IMR-90 (cell line): Measurements from ENCODE around the gene ANTXR1. TPM values are rescaled to one million over a fixed set of nuclear protein-coding genes. Genes with fewer than 3 reads are reported as not detected.
A peak's percentile ranks its signal among the peaks of the same experiment; 100 is the strongest.

Source experiments
- ATAC-seq: fragments of 200-7000 bp; cut with Tn5 transposase; 2 replicates; pipeline ENCODE4 v1.9.1; 2020; ENCODE audit warnings: low read depth, mild to moderate bottlenecking, moderate library complexity
- BruUV-seq: library from RNA; stranded (reverse); fragments of 400-500 nt; replicated peaks from 2 replicates; lab custom pipeline; 2021; lab: Mats Ljungman, UMichigan
- CTCF ChIA-PET: fragments of 300-600 bp; formaldehyde crosslinking; extraction: SDS; loops from one replicate; lab custom pipeline; 2021; ENCODE audit warnings: antibody characterized with exemption; lab: Yijun Ruan, JAX
- POLR2A ChIA-PET: fragments of 300-600 bp; sonication (Branson Sonifier 250); formaldehyde crosslinking; loops from one replicate; lab custom pipeline; 2022; ENCODE audit warnings: antibody characterized with exemption; ENCODE audit not compliant: unreplicated experiment; lab: Charles Lee
- DNase-seq: peaks from one replicate; pipeline ENCODE4 v3.0.0; 2013
- H2AFZ ChIP-seq: replicated peaks from 2 replicates; pipeline ENCODE3; 2013; ENCODE audit warnings: low read length, mild to moderate bottlenecking; ENCODE audit not compliant: poor library complexity
- H2AK5ac ChIP-seq: 2 replicates; pipeline ENCODE4 v1.6.1; 2013; ENCODE audit warnings: low read depth, low read length, inconsistent platforms
- H2AK9ac ChIP-seq: replicated peaks from 2 replicates; pipeline ENCODE3; 2013; ENCODE audit warnings: mild to moderate bottlenecking, low read depth, low read length, moderate library complexity; ENCODE audit not compliant: poor library complexity
- H2BK120ac ChIP-seq: 2 replicates; pipeline ENCODE4 v1.6.1; 2013; ENCODE audit warnings: low read depth, low read length, inconsistent platforms
- H2BK15ac ChIP-seq: 3 replicates; pipeline ENCODE4 v1.6.1; 2013; ENCODE audit warnings: low read depth, low read length, inconsistent platforms
- H2BK20ac ChIP-seq: 2 replicates; pipeline ENCODE4 v1.6.1; 2013; ENCODE audit warnings: low read depth, mild to moderate bottlenecking, inconsistent platforms, low read length, moderate library complexity
- H2BK5ac ChIP-seq: 2 replicates; pipeline ENCODE4 v1.6.1; 2013; ENCODE audit warnings: mild to moderate bottlenecking, low read depth, low read length, inconsistent platforms; ENCODE audit not compliant: poor library complexity, severe bottlenecking
- H3K14ac ChIP-seq: replicated peaks from 2 replicates; pipeline ENCODE4 v1.6.1; 2013; ENCODE audit warnings: low read depth, low read length, inconsistent platforms
- H3K18ac ChIP-seq: 2 replicates; pipeline ENCODE4 v1.6.1; 2013; ENCODE audit warnings: low read depth, low read length, control low read depth
- H3K23ac ChIP-seq: 2 replicates; pipeline ENCODE4 v1.6.1; 2013; ENCODE audit warnings: low read depth, low read length, inconsistent platforms
- H3K27ac ChIP-seq: 2 replicates; pipeline ENCODE4 v1.5.1; 2013; ENCODE audit warnings: mild to moderate bottlenecking, control low read depth, low read length; ENCODE audit not compliant: insufficient read depth
- H3K27me3 ChIP-seq: 2 replicates; pipeline ENCODE4 v1.6.1; 2013; ENCODE audit warnings: low read length; ENCODE audit not compliant: control insufficient read depth, insufficient read depth
- H3K36me3 ChIP-seq: 2 replicates; pipeline ENCODE4 v1.6.1; 2013; ENCODE audit warnings: low read length, mixed read lengths; ENCODE audit not compliant: control insufficient read depth, insufficient read depth
- H3K4ac ChIP-seq: 2 replicates; pipeline ENCODE4 v1.6.1; 2013; ENCODE audit warnings: low read depth, low read length, inconsistent platforms
- H3K4me1 ChIP-seq: 2 replicates; pipeline ENCODE4 v1.6.1; 2013; ENCODE audit warnings: low read length, mixed read lengths; ENCODE audit not compliant: control insufficient read depth, insufficient read depth
- H3K4me2 ChIP-seq: 2 replicates; pipeline ENCODE4 v1.6.1; 2013; ENCODE audit warnings: low read depth, mild to moderate bottlenecking, control low read depth, low read length, moderate library complexity
- H3K4me3 ChIP-seq: 2 replicates; pipeline ENCODE4 v1.5.1; 2013; ENCODE audit warnings: low read depth, mild to moderate bottlenecking, control low read depth, low read length, moderate library complexity; ENCODE audit not compliant: insufficient read depth
- H3K56ac ChIP-seq: 2 replicates; pipeline ENCODE4 v1.6.1; 2013; ENCODE audit warnings: low read length, inconsistent platforms; ENCODE audit not compliant: insufficient read depth; ENCODE audit errors: extremely low read depth
- H3K79me1 ChIP-seq, 2 experiments: 2 replicates each; pipeline ENCODE4 v1.6.1; 2013; ENCODE audit warnings: low read length in 2 of 2, inconsistent platforms in 1 of 2, low read depth in 1 of 2
- H3K9ac ChIP-seq: 2 replicates; pipeline ENCODE4 v1.6.1; 2013; ENCODE audit warnings: low read depth, low read length, control low read depth
- H3K9me1 ChIP-seq: 2 replicates; pipeline ENCODE4 v1.6.1; 2013; ENCODE audit warnings: low read length, inconsistent platforms; ENCODE audit not compliant: insufficient read depth
- H3K9me3 ChIP-seq: 2 replicates; pipeline ENCODE4 v1.6.1; 2013; ENCODE audit warnings: low read length; ENCODE audit not compliant: control insufficient read depth, insufficient read depth
- H4K20me1 ChIP-seq: 2 replicates; pipeline ENCODE4 v1.6.1; 2013; ENCODE audit warnings: low read length, inconsistent platforms; ENCODE audit not compliant: insufficient read depth
- H4K5ac ChIP-seq: 2 replicates; pipeline ENCODE4 v1.6.1; 2013; ENCODE audit warnings: mild to moderate bottlenecking, low read depth, low read length, control low read depth
- H4K8ac ChIP-seq, 2 experiments: 2 replicates each; pipeline ENCODE4 v1.6.1; 2013; ENCODE audit warnings: low read depth in 2 of 2, low read length in 2 of 2, control low read depth in 1 of 2, inconsistent platforms in 1 of 2
- H4K91ac ChIP-seq: 2 replicates; pipeline ENCODE4 v1.6.1; 2013; ENCODE audit warnings: low read depth, low read length, inconsistent platforms; ENCODE audit not compliant: insufficient read depth
- SMC3 ChIP-seq: fragments of 150-350 bp; IDR thresholded peaks from 2 replicates; pipeline ENCODE4 v1.6.1; 2016; ENCODE audit warnings: low read depth, mild to moderate bottlenecking, antibody characterized with exemption, low read length, moderate library complexity
- USF2 ChIP-seq: fragments of 150-350 bp; IDR thresholded peaks from 2 replicates; pipeline ENCODE4 v1.6.1; 2017; ENCODE audit warnings: mild to moderate bottlenecking, antibody characterized with exemption, low read length, low read depth
- WGBS, 2 experiments: methylation state at CpG; one replicate each; pipeline versions ENCODE4 v1.1.5 to v1.1.7; 2013; ENCODE audit warnings: missing lambda C conversion rate in 2 of 2; ENCODE audit not compliant: insufficient read length in 1 of 2; ENCODE audit errors: extremely low coverage in 2 of 2; 5-methylcytosine and 5-hydroxymethylcytosine counted together
- dilution Hi-C: fragments of 300-500 bp; cut with HindIII; formaldehyde crosslinking; loops from one replicate; pipeline ENCODE4 v1.14.3; 2018; ENCODE audit warnings: low sequenced_read_pairs; ENCODE audit not compliant: unreplicated experiment
- in situ Hi-C: fragments of 300-500 bp; cut with MboI; formaldehyde crosslinking; loops from 3 replicates; pipeline ENCODE4 v1.14.3; 2019; ENCODE audit warnings: low sequenced_read_pairs, inconsistent platforms, mixed read lengths
- intact Hi-C: fragments of 100-400 bp; cut with micrococcal nuclease; formaldehyde crosslinking; loops from 2 replicates; pipeline ENCODE4 v1.10.0; 2022
- polyA plus RNA-seq, 3 experiments: library from polyadenylated mRNA; depleted of rRNA; stranded (reverse); fragments of >200 nt; gene quantifications; 2 replicates each; pipeline ENCODE4 v1.2.3, GENCODE V29; 2012; ENCODE audit warnings: low replicate concordance in 1 of 3
- total RNA-seq: library from RNA; depleted of rRNA; stranded (reverse); fragments of >200 nt; gene quantifications from 2 replicates; pipeline ENCODE4 v1.2.3, GENCODE V29; 2012

ANTXR1 gene
- total and polyA plus RNA-seq, 2 of the 4 experiments (the other 2 are of a cell fraction) = 27.2 to 36.9 TPM

DNA sequence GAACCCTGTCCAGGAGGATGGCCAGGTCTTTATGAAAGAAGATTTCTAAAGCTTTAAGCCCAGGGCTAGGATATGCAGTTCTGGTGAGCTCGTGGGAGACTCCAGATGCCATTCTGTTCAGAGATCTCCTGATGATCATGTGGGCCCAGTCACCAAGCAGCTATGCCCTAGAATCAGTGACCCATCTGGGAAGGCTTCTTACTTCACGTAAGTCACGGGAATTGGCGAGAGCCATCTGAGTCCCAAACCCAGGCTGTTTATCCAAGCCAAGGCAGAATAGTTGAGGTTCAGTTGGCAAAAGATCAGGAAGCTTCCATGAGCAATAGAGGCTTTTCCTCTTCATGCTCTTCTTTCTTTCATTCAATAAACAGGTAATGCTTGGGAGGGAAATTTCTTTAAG is 23.9 kb downstream of the ANTXR1 start:
- H2BK5ac ChIP-seq = no peak overlapping the region
- peaks cover 68 to 82% of the 10 kb centered on the region in 2 experiments for H3K79me1 ChIP-seq
- no peak overlapping the region for H2AFZ ChIP-seq
- TF ChIP-seq SMC3 = no peak
- peak; percentile 27; the same call in 1 of the 2 replicates for TF ChIP-seq USF2
- H3K56ac ChIP-seq = no peak overlapping the region
- H3K27me3 ChIP-seq = no peaks in the 10 kb centered on the region
- no peak overlapping the region for H2BK15ac ChIP-seq
- no peak overlapping the region for H3K4me2 ChIP-seq
- H3K4me1 ChIP-seq = peaks cover 14% of the 10 kb centered on the region
- no peak overlapping the region for H4K5ac ChIP-seq
- CTCF ChIA-PET = no interaction called here
- dilution Hi-C loops (no loop called here), in situ Hi-C loops (no loop called here), intact Hi-C loops (no loop called here)
- no peak overlapping the region for H2BK120ac ChIP-seq
- no peak overlapping the region for H3K23ac ChIP-seq
- H4K91ac ChIP-seq = no peak overlapping the region
- no peak overlapping the region for H3K27ac ChIP-seq
- peaks cover 33% of the 10 kb centered on the region for H3K9me1 ChIP-seq
- H3K14ac ChIP-seq = no peak overlapping the region
- 100% methylated on average over 1 of the region's 4 CpGs; no CpG with 5 or more reads in 1 of the 2 experiments for WGBS, 2 experiments
- H4K20me1 ChIP-seq = peaks cover 78% of the 10 kb centered on the region
- H3K4me3 ChIP-seq = no peak overlapping the region
- no peak overlapping the region for H2BK20ac ChIP-seq
- no peak overlapping the region for H3K18ac ChIP-seq
- peaks cover 32% of the 10 kb centered on the region for H3K36me3 ChIP-seq
- POLR2A ChIA-PET = no interaction called here
- ATAC-seq (no peak), DNase-seq (peak; percentile 84)
- H2AK9ac ChIP-seq = no peak overlapping the region
- no peak overlapping the region for H3K9ac ChIP-seq
- BruUV-seq = no TSS peak
- H3K4ac ChIP-seq = no peak overlapping the region
- H3K9me3 ChIP-seq = no peaks in the 10 kb centered on the region
- no peak overlapping the region for H2AK5ac ChIP-seq
- H4K8ac ChIP-seq = no peak overlapping the region
